ENCODE results near the gene MSH5. TPM values are rescaled to one million over a fixed set of nuclear protein-coding genes. Genes with fewer than 3 reads are reported as not detected.

Gene MSH5
- total RNA-seq, 6 experiments from 2014 or later = 3.2 to 8.5 (median 4.3) TPM

DNA sequence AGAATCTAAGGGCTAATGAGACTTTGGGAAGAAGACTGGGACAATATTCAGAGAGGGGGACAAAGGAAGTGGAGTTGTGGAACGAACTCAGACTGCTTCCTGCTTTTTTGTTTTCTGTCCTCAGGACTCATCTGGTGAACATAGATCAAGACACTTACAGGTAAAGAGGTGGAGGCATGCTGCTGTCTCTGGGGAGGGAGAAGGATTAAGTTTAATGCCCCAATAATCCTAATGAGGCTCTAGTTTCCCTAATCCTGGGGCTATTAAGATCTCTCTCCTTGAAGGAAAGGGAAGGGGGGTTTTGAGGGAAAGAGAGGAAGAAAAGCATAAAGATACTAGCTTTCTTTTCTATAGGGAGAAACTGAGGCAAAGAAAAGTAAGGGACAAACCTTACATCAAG, 4.6 kb downstream of the MSH5 start:
- DNase-seq (no peak), ATAC-seq (no peak)
- no peaks in the 10 kb centered on the region for H3K9me3 ChIP-seq
- no peaks in the 10 kb centered on the region for H3K27me3 ChIP-seq
- no peak overlapping the region for H3K4me3 ChIP-seq
- TF ChIP-seq, protein P1, sequence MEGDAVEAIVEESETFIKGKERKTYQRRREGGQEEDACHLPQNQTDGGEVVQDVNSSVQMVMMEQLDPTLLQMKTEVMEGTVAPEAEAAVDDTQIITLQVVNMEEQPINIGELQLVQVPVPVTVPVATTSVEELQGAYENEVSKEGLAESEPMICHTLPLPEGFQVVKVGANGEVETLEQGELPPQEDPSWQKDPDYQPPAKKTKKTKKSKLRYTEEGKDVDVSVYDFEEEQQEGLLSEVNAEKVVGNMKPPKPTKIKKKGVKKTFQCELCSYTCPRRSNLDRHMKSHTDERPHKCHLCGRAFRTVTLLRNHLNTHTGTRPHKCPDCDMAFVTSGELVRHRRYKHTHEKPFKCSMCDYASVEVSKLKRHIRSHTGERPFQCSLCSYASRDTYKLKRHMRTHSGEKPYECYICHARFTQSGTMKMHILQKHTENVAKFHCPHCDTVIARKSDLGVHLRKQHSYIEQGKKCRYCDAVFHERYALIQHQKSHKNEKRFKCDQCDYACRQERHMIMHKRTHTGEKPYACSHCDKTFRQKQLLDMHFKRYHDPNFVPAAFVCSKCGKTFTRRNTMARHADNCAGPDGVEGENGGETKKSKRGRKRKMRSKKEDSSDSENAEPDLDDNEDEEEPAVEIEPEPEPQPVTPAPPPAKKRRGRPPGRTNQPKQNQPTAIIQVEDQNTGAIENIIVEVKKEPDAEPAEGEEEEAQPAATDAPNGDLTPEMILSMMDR (IDR thresholded peaks at IDR 0.05) = no peak
- no peak for TF ChIP-seq POLR2A (IDR thresholded peaks at IDR 0.05)
- no peak overlapping the region for H3K27ac ChIP-seq
- H3K36me3 ChIP-seq = no peaks in the 10 kb centered on the region
- intact Hi-C loops (cut with DNase I) = no loop called here
- peaks cover 0 to 8% (median 0%) of the 10 kb centered on the region in 4 donors for H3K4me1 ChIP-seq
- WGBS (ENCODE audit: insufficient coverage, low coverage, low lambda C conversion rate, missing lambda C conversion rate) = 87% methylated on average over 1 of the region's 1 CpG

DNA sequence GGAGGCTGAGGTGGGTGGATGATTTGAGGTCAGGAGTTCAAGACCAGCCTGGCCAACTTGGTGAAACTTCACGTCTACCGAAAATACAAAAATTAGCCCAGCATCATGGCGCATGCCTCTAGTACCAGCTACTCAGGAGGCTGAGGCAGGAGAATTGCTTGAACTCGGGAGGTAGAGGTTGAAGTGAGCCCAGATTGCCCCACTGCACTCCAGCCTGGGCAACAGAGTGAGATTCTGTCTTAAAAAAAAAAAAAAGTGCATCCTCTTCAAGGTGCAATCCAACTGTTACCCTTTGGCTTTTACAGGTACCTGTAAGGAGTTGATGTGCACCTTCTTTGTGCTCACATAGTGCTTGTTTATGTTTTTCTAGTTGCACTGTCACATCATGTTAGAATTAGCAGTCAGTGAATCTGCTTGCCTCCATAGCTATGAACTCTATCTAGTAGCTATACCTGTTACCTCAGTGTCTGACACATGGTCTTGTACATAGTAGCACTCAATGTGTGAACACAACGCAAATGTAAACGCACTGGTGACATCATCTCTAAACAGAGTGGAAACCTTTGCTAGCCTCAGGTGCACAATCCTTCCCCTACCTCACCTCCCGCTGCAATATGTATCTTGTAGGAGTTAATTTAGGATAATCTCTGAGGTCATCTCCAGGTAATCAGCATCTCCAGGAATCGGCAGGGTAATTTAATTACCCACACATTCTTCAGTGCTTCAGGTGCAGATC, 9.7 kb downstream of the MSH5 start:
- H3K36me3 ChIP-seq = no peaks in the 10 kb centered on the region
- H3K9me3 ChIP-seq = no peaks in the 10 kb centered on the region
- intact Hi-C loops (cut with DNase I) = no loop called here
- TF ChIP-seq, protein P1 (IDR thresholded peaks at IDR 0.05) = no peak
- no peak for TF ChIP-seq POLR2A (IDR thresholded peaks at IDR 0.05)
- ATAC-seq (no peak), DNase-seq (no peak)
- WGBS (ENCODE audit: insufficient coverage, low coverage, low lambda C conversion rate, missing lambda C conversion rate) = 86% methylated on average over 7 of the region's 8 CpGs
- H3K4me3 ChIP-seq = no peak overlapping the region
- no peaks in the 10 kb centered on the region for H3K4me1 ChIP-seq
- H3K27me3 ChIP-seq = no peaks in the 10 kb centered on the region
- H3K27ac ChIP-seq = no peak overlapping the region

DNA sequence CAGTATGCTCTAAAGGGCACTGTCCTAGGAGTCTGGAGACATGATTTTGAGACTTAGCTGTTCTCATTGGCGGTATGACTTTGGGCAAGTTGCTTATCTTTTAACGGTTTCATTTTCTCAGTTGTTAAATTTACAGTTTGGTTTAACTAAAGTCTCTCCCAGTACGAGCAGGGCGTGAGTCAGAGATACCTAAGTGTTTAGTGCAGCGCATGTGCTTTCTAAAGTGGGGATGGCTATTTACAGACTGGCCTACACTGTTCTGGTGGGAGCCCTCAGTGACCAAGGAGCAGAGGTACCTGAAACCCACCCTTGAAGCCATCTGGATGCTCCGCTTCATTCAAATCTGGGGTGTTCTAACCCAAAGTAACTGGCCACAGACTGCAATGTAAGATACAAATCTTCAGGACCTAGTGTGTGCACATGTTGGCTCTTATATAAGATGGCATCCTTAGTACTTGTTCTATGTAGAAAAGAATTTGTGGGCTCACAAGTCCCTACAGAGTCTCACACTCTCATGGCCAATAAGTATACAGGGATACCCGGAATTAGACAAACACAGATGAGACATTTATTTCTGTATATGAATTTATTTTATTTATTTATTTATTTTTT, 10.7 kb downstream of the MSH5 start:
- Histone ChIP-seq H3K4me3 (no peak overlapping the region), H3K27ac (no peak overlapping the region), H3K4me1 (no peaks in the 10 kb centered on the region), H3K36me3 (no peaks in the 10 kb centered on the region), H3K9me3 (no peaks in the 10 kb centered on the region), H3K27me3 (no peaks in the 10 kb centered on the region)
- intact Hi-C loops (cut with DNase I) = no loop called here
- ATAC-seq = no peak
- 93% methylated on average over 6 of the region's 7 CpGs for WGBS (ENCODE audit: insufficient coverage, low coverage, low lambda C conversion rate, missing lambda C conversion rate)
- no peak for TF ChIP-seq POLR2A (IDR thresholded peaks at IDR 0.05)
- TF ChIP-seq, protein P1 (IDR thresholded peaks at IDR 0.05) = no peak
- no peak for DNase-seq

DNA sequence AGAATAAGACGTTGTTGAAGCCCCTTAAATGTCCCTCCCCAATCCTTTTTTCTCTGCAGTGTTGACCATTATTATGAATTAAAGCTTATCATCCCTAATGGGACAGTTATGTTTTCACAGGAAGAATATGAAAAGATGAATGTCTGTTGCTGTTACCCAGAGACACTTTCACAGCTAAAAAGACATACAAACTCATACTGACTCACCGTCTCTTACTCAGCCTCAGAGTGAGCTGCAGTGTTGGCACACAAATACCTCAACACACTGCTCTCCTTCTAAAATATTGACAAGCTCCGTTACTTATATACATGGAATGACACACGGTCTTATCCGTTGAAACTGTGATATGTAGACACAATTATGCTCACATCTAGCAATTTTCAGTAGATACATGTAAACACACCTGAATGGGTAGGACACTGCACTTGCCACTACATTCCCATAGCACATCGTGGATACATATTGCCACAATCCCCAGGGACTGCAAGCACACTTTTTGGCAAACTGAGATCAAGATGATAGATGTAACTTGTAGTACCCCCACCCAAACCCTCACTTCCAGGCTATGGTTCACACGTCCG, 13.0 kb downstream of the MSH5 start:
- Histone ChIP-seq H3K36me3 (no peaks in the 10 kb centered on the region), H3K9me3 (no peaks in the 10 kb centered on the region), H3K4me1 (no peaks in the 10 kb centered on the region), H3K27me3 (no peaks in the 10 kb centered on the region), H3K27ac (no peak overlapping the region), H3K4me3 (no peak overlapping the region)
- 79% methylated on average over 8 of the region's 8 CpGs for WGBS (ENCODE audit: insufficient coverage, low coverage, low lambda C conversion rate, missing lambda C conversion rate)
- DNase-seq (no peak), ATAC-seq (no peak)
- intact Hi-C loops (cut with DNase I) = no loop called here
- TF ChIP-seq, protein P1 (IDR thresholded peaks at IDR 0.05) = no peak
- TF ChIP-seq POLR2A (IDR thresholded peaks at IDR 0.05) = no peak
